ENCODE data around the gene TBC1D14.

Gene TBC1D14

GRCh38 chr4:7030856-7031255 lies 121.2 kb downstream of the TBC1D14 start:
- peaks cover 14% of the 10 kb centered on the region for H3K36me3 ChIP-seq (ENCODE audit: control insufficient read depth, insufficient read depth, low read length)
- H3K27ac ChIP-seq (ENCODE audit: low read length), result no peak overlapping the region
- DNase-seq (ENCODE audit: low read depth, low spot score), result no peak
- no peaks in the 10 kb centered on the region for H3K27me3 ChIP-seq (ENCODE audit: control insufficient read depth, insufficient read depth, low read length)
- no peaks in the 10 kb centered on the region for H3K9me3 ChIP-seq (ENCODE audit: control insufficient read depth, insufficient read depth, low read length)
- H3K4me3 ChIP-seq (ENCODE audit: low read length), result no peak overlapping the region
- H3K4me1 ChIP-seq (ENCODE audit: control insufficient read depth, insufficient read depth, low read length), result no peaks in the 10 kb centered on the region
- WGBS (ENCODE audit: insufficient coverage, insufficient read length), result no CpG with 5 or more reads among the region's 10 CpGs

GRCh38 chr4:7031558-7032449 lies 122.2 kb downstream of the TBC1D14 start:
- Histone ChIP-seq H3K4me3 (ENCODE audit: low read length) (no peak overlapping the region), H3K27ac (ENCODE audit: low read length) (no peak overlapping the region), H3K27me3 (ENCODE audit: control insufficient read depth, insufficient read depth, low read length) (no peaks in the 10 kb centered on the region), H3K4me1 (ENCODE audit: control insufficient read depth, insufficient read depth, low read length) (no peaks in the 10 kb centered on the region), H3K36me3 (ENCODE audit: control insufficient read depth, insufficient read depth, low read length) (peaks cover 14% of the 10 kb centered on the region), H3K9me3 (ENCODE audit: control insufficient read depth, insufficient read depth, low read length) (no peaks in the 10 kb centered on the region)
- whole genome bisulfite sequencing (ENCODE audit: insufficient coverage, insufficient read length), result no CpG with 5 or more reads among the region's 35 CpGs
- DNase-seq (ENCODE audit: low read depth, low spot score), result no peak

- Histone ChIP-seq H3K4me3 (ENCODE audit: low read length) (no peak overlapping the region), H3K9me3 (ENCODE audit: control insufficient read depth, insufficient read depth, low read length) (no peaks in the 10 kb centered on the region), H3K27me3 (ENCODE audit: control insufficient read depth, insufficient read depth, low read length) (no peaks in the 10 kb centered on the region), H3K27ac (ENCODE audit: low read length) (no peak overlapping the region), H3K4me1 (ENCODE audit: control insufficient read depth, insufficient read depth, low read length) (no peaks in the 10 kb centered on the region), H3K36me3 (ENCODE audit: control insufficient read depth, insufficient read depth, low read length) (peaks cover 9% of the 10 kb centered on the region)
- WGBS (ENCODE audit: insufficient coverage, insufficient read length), result no CpG with 5 or more reads among the region's 8 CpGs
- no peak for DNase-seq (ENCODE audit: low read depth, low spot score)
Measured at GRCh38 chr4:7032596-7032995, 123.0 kb downstream of the TBC1D14 start.

- WGBS (ENCODE audit: insufficient coverage, insufficient read length), result no CpG with 5 or more reads among the region's 20 CpGs
- Histone ChIP-seq H3K27me3 (ENCODE audit: control insufficient read depth, insufficient read depth, low read length) (no peaks in the 10 kb centered on the region), H3K4me1 (ENCODE audit: control insufficient read depth, insufficient read depth, low read length) (no peaks in the 10 kb centered on the region), H3K27ac (ENCODE audit: low read length) (no peak overlapping the region), H3K9me3 (ENCODE audit: control insufficient read depth, insufficient read depth, low read length) (no peaks in the 10 kb centered on the region), H3K4me3 (ENCODE audit: low read length) (no peak overlapping the region), H3K36me3 (ENCODE audit: control insufficient read depth, insufficient read depth, low read length) (peaks cover 4% of the 10 kb centered on the region)
- no peak for DNase-seq (ENCODE audit: low read depth, low spot score)
Measured at GRCh38 chr4:7034262-7035081, 124.8 kb downstream of the TBC1D14 start.

GRCh38 chr4:7037425-7037824 lies 127.8 kb downstream of the TBC1D14 start:
- no peak for DNase-seq (ENCODE audit: low read depth, low spot score)
- Histone ChIP-seq H3K4me3 (ENCODE audit: low read length) (no peak overlapping the region), H3K27me3 (ENCODE audit: control insufficient read depth, insufficient read depth, low read length) (peaks cover 14% of the 10 kb centered on the region), H3K9me3 (ENCODE audit: control insufficient read depth, insufficient read depth, low read length) (no peaks in the 10 kb centered on the region), H3K4me1 (ENCODE audit: control insufficient read depth, insufficient read depth, low read length) (no peaks in the 10 kb centered on the region), H3K27ac (ENCODE audit: low read length) (no peak overlapping the region), H3K36me3 (ENCODE audit: control insufficient read depth, insufficient read depth, low read length) (no peaks in the 10 kb centered on the region)
- no CpG with 5 or more reads among the region's 6 CpGs for WGBS (ENCODE audit: insufficient coverage, insufficient read length)

- Histone ChIP-seq H3K4me3 (ENCODE audit: low read length) (no peak overlapping the region), H3K27ac (ENCODE audit: low read length) (no peak overlapping the region), H3K9me3 (ENCODE audit: control insufficient read depth, insufficient read depth, low read length) (no peaks in the 10 kb centered on the region), H3K36me3 (ENCODE audit: control insufficient read depth, insufficient read depth, low read length) (no peaks in the 10 kb centered on the region), H3K4me1 (ENCODE audit: control insufficient read depth, insufficient read depth, low read length) (no peaks in the 10 kb centered on the region), H3K27me3 (ENCODE audit: control insufficient read depth, insufficient read depth, low read length) (peaks cover 14% of the 10 kb centered on the region)
- DNase-seq (ENCODE audit: low read depth, low spot score), result no peak
- WGBS (ENCODE audit: insufficient coverage, insufficient read length), result no CpG with 5 or more reads among the region's 4 CpGs
Measured at GRCh38 chr4:7040765-7041164, 131.1 kb downstream of the TBC1D14 start.

- Histone ChIP-seq H3K9me3 (ENCODE audit: control insufficient read depth, insufficient read depth, low read length) (no peaks in the 10 kb centered on the region), H3K4me1 (ENCODE audit: control insufficient read depth, insufficient read depth, low read length) (no peaks in the 10 kb centered on the region), H3K36me3 (ENCODE audit: control insufficient read depth, insufficient read depth, low read length) (no peaks in the 10 kb centered on the region), H3K27ac (ENCODE audit: low read length) (no peak overlapping the region), H3K27me3 (ENCODE audit: control insufficient read depth, insufficient read depth, low read length) (peaks cover 14% of the 10 kb centered on the region), H3K4me3 (ENCODE audit: low read length) (no peak overlapping the region)
- WGBS (ENCODE audit: insufficient coverage, insufficient read length), result no CpG with 5 or more reads among the region's 19 CpGs
- no peak for DNase-seq (ENCODE audit: low read depth, low spot score)
Measured at GRCh38 chr4:7041246-7041645, 131.6 kb downstream of the TBC1D14 start.

GRCh38 chr4:7041801-7042502 lies 132.3 kb downstream of the TBC1D14 start:
- Histone ChIP-seq H3K36me3 (ENCODE audit: control insufficient read depth, insufficient read depth, low read length) (no peaks in the 10 kb centered on the region), H3K27ac (ENCODE audit: low read length) (no peak overlapping the region), H3K27me3 (ENCODE audit: control insufficient read depth, insufficient read depth, low read length) (peaks cover 14% of the 10 kb centered on the region), H3K9me3 (ENCODE audit: control insufficient read depth, insufficient read depth, low read length) (no peaks in the 10 kb centered on the region), H3K4me3 (ENCODE audit: low read length) (peak overlapping the region; percentile 54; the same call in 1 of the 2 replicates), H3K4me1 (ENCODE audit: control insufficient read depth, insufficient read depth, low read length) (no peaks in the 10 kb centered on the region)
- no peak for DNase-seq (ENCODE audit: low read depth, low spot score)
- WGBS (ENCODE audit: insufficient coverage, insufficient read length), result no CpG with 5 or more reads among the region's 42 CpGs

- Histone ChIP-seq H3K9me3 (ENCODE audit: control insufficient read depth, insufficient read depth, low read length) (no peaks in the 10 kb centered on the region), H3K27me3 (ENCODE audit: control insufficient read depth, insufficient read depth, low read length) (peaks cover 14% of the 10 kb centered on the region), H3K36me3 (ENCODE audit: control insufficient read depth, insufficient read depth, low read length) (no peaks in the 10 kb centered on the region), H3K27ac (ENCODE audit: low read length) (no peak overlapping the region), H3K4me1 (ENCODE audit: control insufficient read depth, insufficient read depth, low read length) (no peaks in the 10 kb centered on the region), H3K4me3 (ENCODE audit: low read length) (peak overlapping the region; percentile 54; the same call in 1 of the 2 replicates)
- no CpG with 5 or more reads among the region's 90 CpGs for WGBS (ENCODE audit: insufficient coverage, insufficient read length)
- peak; percentile 90 for DNase-seq (ENCODE audit: low read depth, low spot score)
Measured at GRCh38 chr4:7042503-7043283, 133.1 kb downstream of the TBC1D14 start.
